K562 (cell line): ENCODE data around the gene FGGY. TPM values are rescaled to one million over a fixed set of nuclear protein-coding genes. Genes with fewer than 3 reads are reported as not detected.

Experiments used
- ATAC-seq: fragments of 200-7000 bp; cut with Tn5 transposase; 3 replicates; pipeline ENCODE4 v1.9.1; 2020; ENCODE audit warnings: moderate library complexity
- BruUV-seq: library from RNA; stranded (reverse); fragments of 400-500 nt; replicated peaks from 2 replicates; lab custom pipeline; 2021; lab: Mats Ljungman, UMichigan
- CTCF ChIA-PET: fragments of 300-600 bp; formaldehyde crosslinking; extraction: SDS; loops from one replicate; lab custom pipeline; 2021; ENCODE audit warnings: low intra/inter-chr PET ratio; lab: Yijun Ruan, JAX
- POLR2A ChIA-PET: fragments of 300-600, 350-650 bp; sonication (Branson Sonifier 250); formaldehyde crosslinking; extraction: SDS; loops from one replicate; lab custom pipeline; 2021; ENCODE audit warnings: antibody characterized with exemption, inconsistent platforms; lab: Yijun Ruan, JAX
- DNase-seq, 4 experiments: peaks; one replicate each; pipeline versions ENCODE4 v3.0.0 to v3.0.0-alpha.2; 2011 to 2018; ENCODE audit warnings: low spot score in 3 of 4, mixed read lengths in 3 of 4; ENCODE audit errors: extremely low read depth in 1 of 4
- FAIRE-seq: peaks from 2 replicates; lab custom pipeline; 2011; peaks lifted over from hg19 to GRCh38; lab: Jason Lieb, UNC
- H2AFZ ChIP-seq: 2 replicates; pipeline ENCODE4 v1.6.0; 2011; ENCODE audit warnings: low read depth, low read length, control low read depth, inconsistent platforms
- H3K27ac ChIP-seq: fragments of 200-600 bp; 3 replicates; pipeline ENCODE4 v1.8.0; 2011; ENCODE audit warnings: low read depth, mild to moderate bottlenecking, control low read depth, inconsistent platforms, low read length, moderate library complexity, mixed read lengths; ENCODE audit errors: extremely low read depth
- H3K27me3 ChIP-seq, 2 experiments: fragments of 300-600 bp in 1 of 2; 2 replicates in 1 of 2; 3 replicates in 1 of 2; pipeline versions ENCODE4 v1.6.0 to v1.8.0; 2011; ENCODE audit warnings: inconsistent platforms in 2 of 2, low read length in 2 of 2, mild to moderate bottlenecking in 1 of 2, mixed read lengths in 1 of 2, moderate library complexity in 1 of 2; ENCODE audit not compliant: control insufficient read depth in 2 of 2, insufficient read depth in 2 of 2
- H3K36me3 ChIP-seq: fragments of 300-600 bp; 3 replicates; pipeline ENCODE4 v1.8.0; 2011; ENCODE audit warnings: mild to moderate bottlenecking, low read length, inconsistent platforms; ENCODE audit not compliant: control insufficient read depth, insufficient read depth
- H3K4me1 ChIP-seq, 2 experiments: fragments of 200-600 bp in 1 of 2; replicated peaks in 1 of 2; 2 replicates in 1 of 2; 3 replicates in 1 of 2; pipeline versions ENCODE4 v1.5.1 to v1.8.0; 2011; ENCODE audit warnings: inconsistent platforms in 2 of 2, low read length in 2 of 2, mild to moderate bottlenecking in 1 of 2, mixed read lengths in 1 of 2, moderate library complexity in 1 of 2; ENCODE audit not compliant: control insufficient read depth in 2 of 2, insufficient read depth in 2 of 2
- H3K4me2 ChIP-seq: 2 replicates; pipeline ENCODE4 v1.6.1; 2011; ENCODE audit warnings: low read length, control low read depth, inconsistent platforms, mixed read lengths; ENCODE audit not compliant: insufficient read depth
- H3K4me3 ChIP-seq: fragments of 200-600 bp; sonication (generic), shearing (Covaris generic); 2 replicates; pipeline ENCODE4 v1.5.1; 2016; ENCODE audit warnings: control low read depth, inconsistent platforms
- H3K79me2 ChIP-seq: fragments of 200-600 bp; 3 replicates; pipeline ENCODE4 v1.8.0; 2011; ENCODE audit warnings: low read length, inconsistent platforms; ENCODE audit not compliant: control insufficient read depth, insufficient read depth
- H3K9ac ChIP-seq, 2 experiments: 2 replicates each; pipeline versions ENCODE4 v1.6.0 to v1.6.1; 2011; ENCODE audit warnings: low read depth in 2 of 2, low read length in 2 of 2, control low read depth in 1 of 2, inconsistent platforms in 1 of 2, mild to moderate bottlenecking in 1 of 2, mixed read lengths in 1 of 2; ENCODE audit not compliant: insufficient read depth in 1 of 2
- H3K9me1 ChIP-seq: one replicate; pipeline ENCODE4 v1.6.0; 2011; ENCODE audit warnings: inconsistent platforms, mild to moderate bottlenecking, low read length, moderate library complexity; ENCODE audit not compliant: control insufficient read depth, insufficient read depth
- H3K9me3 ChIP-seq: replicated peaks from 2 replicates; pipeline ENCODE4 v1.5.1; 2011; ENCODE audit warnings: low read depth, low read length, inconsistent platforms; ENCODE audit not compliant: control insufficient read depth, insufficient read depth
- H4K20me1 ChIP-seq: replicated peaks from 2 replicates; pipeline ENCODE4 v1.6.1; 2011; ENCODE audit warnings: low read length, inconsistent platforms, mixed read lengths; ENCODE audit not compliant: control insufficient read depth, insufficient read depth
- CC2D1A ChIP-seq: fragments of 450-650 bp; IDR thresholded peaks from 2 replicates; pipeline ENCODE4 v1.6.1; 2017; ENCODE audit warnings: mild to moderate bottlenecking
- ESRRB ChIP-seq: fragments of 250-450 bp; sonication (Bioruptor Pico); IDR thresholded peaks from 2 replicates; pipeline ENCODE4 v1.5.0; 2020; ENCODE audit warnings: mild to moderate bottlenecking, moderate library complexity, borderline replicate concordance
- FOS ChIP-seq: IDR thresholded peaks from 3 replicates; pipeline ENCODE4 v1.6.1; 2011; ENCODE audit not compliant: insufficient read length; ENCODE audit errors: extremely low read depth
- KAT7 ChIP-seq: sonication (generic); formaldehyde crosslinking; IDR thresholded peaks from 2 replicates; pipeline ENCODE4 v1.8.0; 2022; ENCODE audit warnings: missing genetic modification reagents, mild to moderate bottlenecking, borderline replicate concordance
- NCOA4 ChIP-seq: fragments of 450-650 bp; IDR thresholded peaks from 2 replicates; pipeline ENCODE4 v1.6.1; 2018; ENCODE audit warnings: mild to moderate bottlenecking; ENCODE audit not compliant: partially characterized antibody
- NFYB ChIP-seq: IDR thresholded peaks from 2 replicates; pipeline ENCODE4 v1.6.1; 2011; ENCODE audit warnings: mild to moderate bottlenecking, moderate library complexity; ENCODE audit not compliant: insufficient read length; ENCODE audit errors: extremely low read depth
- NR2C1 ChIP-seq, 2 experiments: fragments of 450-650 bp; IDR thresholded peaks; 2 replicates each; pipeline ENCODE4 v1.6.1; 2017; ENCODE audit warnings: mild to moderate bottlenecking in 2 of 2, antibody characterized with exemption in 1 of 2, inconsistent platforms in 1 of 2, missing compliant biosample characterization in 1 of 2, missing genetic modification characterization in 1 of 2
- RCOR1 ChIP-seq, 2 experiments: IDR thresholded peaks; 2 replicates each; pipeline ENCODE4 v1.6.1; 2012; ENCODE audit warnings: low read depth in 2 of 2, low read length in 2 of 2, borderline replicate concordance in 1 of 2, improper control_type of control experiment in 1 of 2
- SAFB ChIP-seq: fragments of 200-400 bp; formaldehyde crosslinking; IDR thresholded peaks from 2 replicates; pipeline ENCODE4 v1.6.1; 2017; ENCODE audit warnings: low read depth, low read length, borderline replicate concordance
- SIX5 ChIP-seq, 2 experiments: IDR thresholded peaks; 2 replicates each; pipeline ENCODE4 v1.6.1; 2011; ENCODE audit warnings: low read length in 2 of 2, borderline replicate concordance in 1 of 2, low read depth in 1 of 2, mild to moderate bottlenecking in 1 of 2, moderate library complexity in 1 of 2; ENCODE audit not compliant: insufficient read depth in 1 of 2
- SMARCC2 ChIP-seq: fragments of 450-650 bp; IDR thresholded peaks from 2 replicates; pipeline ENCODE4 v1.6.1; 2017; ENCODE audit warnings: antibody characterized with exemption, moderate library complexity, mild to moderate bottlenecking, low read depth
- TOE1 ChIP-seq, 2 experiments: fragments of 450-650 bp in 1 of 2; sonication (generic) in 1 of 2; formaldehyde crosslinking in 1 of 2; IDR thresholded peaks; 2 replicates each; pipeline versions ENCODE4 v1.7.1 to v1.8.0; 2016 to 2022; ENCODE audit warnings: borderline replicate concordance in 2 of 2, mild to moderate bottlenecking in 2 of 2, antibody characterized with exemption in 1 of 2, inconsistent platforms in 1 of 2, low read depth in 1 of 2, missing genetic modification reagents in 1 of 2, moderate library complexity in 1 of 2
- ZNF644 ChIP-seq: fragments of 200-800 bp; sonication (Bioruptor generic); IDR thresholded peaks from 2 replicates; pipeline ENCODE4 v1.6.1; 2016; ENCODE audit warnings: low read depth, missing genetic modification characterization, missing compliant biosample characterization
- ZNF668 ChIP-seq: fragments of 250-450 bp; sonication (Bioruptor Pico); IDR thresholded peaks from 2 replicates; pipeline ENCODE4 v1.8.0; 2022; ENCODE audit warnings: mild to moderate bottlenecking, inconsistent platforms
- in situ Hi-C: fragments of 300-500 bp; cut with MboI; formaldehyde crosslinking; loops from 4 replicates; pipeline ENCODE4 v1.15.0; 2018; ENCODE audit warnings: inconsistent platforms, mixed read lengths
- intact Hi-C: fragments of 100-400 bp; cut with micrococcal nuclease; formaldehyde crosslinking; loops from 2 replicates; pipeline ENCODE4 v1.14.2; 2022
- polyA plus RNA-seq, 8 experiments: library from polyadenylated mRNA; depleted of rRNA in 4 of 8; stranded (reverse) in 5 of 8; unstranded in 3 of 8; fragments of >200 nt; fragmentation: Nextera tagmentation in 2 of 8; fragmentation: Illumina TruSeq in 1 of 8; extraction: Ambion mirVana in 2 of 8; extraction: Trizol in 1 of 8; gene quantifications; 2 replicates each; pipeline versions ENCODE4 v1.2.1 to v1.2.3, GENCODE V29; 2011 to 2014; ENCODE audit warnings: inconsistent platforms in 1 of 8, missing spikeins in 1 of 8
- total RNA-seq, 7 experiments: library from RNA; depleted of rRNA in 6 of 7; stranded (reverse); fragments of >200 nt in 6 of 7; fragmentation: Illumina TruSeq in 2 of 7; extraction: Trizol in 2 of 7; gene quantifications; 2 replicates each; pipeline versions ENCODE4 v1.2.1 to v1.2.3, GENCODE V29; 2011 to 2021; ENCODE audit warnings: low replicate concordance in 1 of 7
- TF ChIP-seq, protein P1 (sequence below): sonication (generic); formaldehyde crosslinking; IDR thresholded peaks from 2 replicates; pipeline ENCODE4 v1.8.0; 2022; ENCODE audit warnings: mild to moderate bottlenecking, missing genetic modification reagents
- TF ChIP-seq, protein P2 (sequence below): fragments of 450-650 bp; formaldehyde crosslinking; IDR thresholded peaks from 2 replicates; pipeline ENCODE4 v1.4.0; 2022; ENCODE audit warnings: missing genetic modification characterization
- TF ChIP-seq, protein P3 (sequence below): IDR thresholded peaks from 2 replicates; pipeline ENCODE4 v1.6.1; 2012; ENCODE audit warnings: low read depth, low read length, improper control_type of control experiment, borderline replicate concordance

FGGY gene
- total and polyA plus RNA-seq, 9 of the 15 experiments (the other 6 are each of a cell fraction or from before 2014, with no cell fraction given), result 9.7 to 19.2 (median 12.6) TPM

DNA sequence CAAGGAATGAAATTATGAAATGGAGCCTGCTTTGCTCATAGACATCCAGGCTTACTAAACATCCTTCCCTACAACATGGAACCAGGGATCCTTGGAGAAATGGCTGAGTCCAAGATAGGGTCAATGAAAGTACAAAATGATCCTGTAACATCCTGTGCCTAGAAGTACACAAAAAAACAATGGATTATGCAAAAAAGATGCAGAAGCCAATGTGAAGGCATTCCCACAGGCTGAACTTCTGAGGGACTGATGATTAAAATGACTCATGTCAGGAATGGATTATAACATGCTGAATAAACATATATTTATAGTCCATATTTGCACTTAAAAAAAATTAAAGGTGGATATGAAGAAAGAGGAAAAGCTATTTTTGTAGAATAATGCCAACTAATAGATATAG lies 507.4 kb downstream of the FGGY start (continued):
- TF ChIP-seq SMARCC2, result no peak
- no peak for TF ChIP-seq CC2D1A
- no peak for TF ChIP-seq SIX5 (IDR thresholded peaks at IDR 0.05; ENCODE audit: borderline replicate concordance in 1 of 2, insufficient read depth in 1 of 2, low read depth in 1 of 2, low read length in 2 of 2)
- no peak for TF ChIP-seq ESRRB (CRISPR knock-in tag)
- TF ChIP-seq, protein P1, sequence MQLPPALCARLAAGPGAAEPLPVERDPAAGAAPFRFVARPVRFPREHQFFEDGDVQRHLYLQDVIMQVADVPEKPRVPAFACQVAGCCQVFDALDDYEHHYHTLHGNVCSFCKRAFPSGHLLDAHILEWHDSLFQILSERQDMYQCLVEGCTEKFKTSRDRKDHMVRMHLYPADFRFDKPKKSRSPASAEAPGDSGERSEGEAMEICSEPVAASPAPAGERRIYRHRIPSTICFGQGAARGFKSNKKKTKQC (CRISPR knock-in tag), result no peak
- TF ChIP-seq, protein P2, sequence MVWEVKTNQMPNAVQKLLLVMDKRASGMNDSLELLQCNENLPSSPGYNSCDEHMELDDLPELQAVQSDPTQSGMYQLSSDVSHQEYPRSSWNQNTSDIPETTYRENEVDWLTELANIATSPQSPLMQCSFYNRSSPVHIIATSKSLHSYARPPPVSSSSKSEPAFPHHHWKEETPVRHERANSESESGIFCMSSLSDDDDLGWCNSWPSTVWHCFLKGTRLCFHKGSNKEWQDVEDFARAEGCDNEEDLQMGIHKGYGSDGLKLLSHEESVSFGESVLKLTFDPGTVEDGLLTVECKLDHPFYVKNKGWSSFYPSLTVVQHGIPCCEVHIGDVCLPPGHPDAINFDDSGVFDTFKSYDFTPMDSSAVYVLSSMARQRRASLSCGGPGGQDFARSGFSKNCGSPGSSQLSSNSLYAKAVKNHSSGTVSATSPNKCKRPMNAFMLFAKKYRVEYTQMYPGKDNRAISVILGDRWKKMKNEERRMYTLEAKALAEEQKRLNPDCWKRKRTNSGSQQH (CRISPR knock-in tag), result no peak
- TF ChIP-seq, all 486 proteins: peak for 0

DNA sequence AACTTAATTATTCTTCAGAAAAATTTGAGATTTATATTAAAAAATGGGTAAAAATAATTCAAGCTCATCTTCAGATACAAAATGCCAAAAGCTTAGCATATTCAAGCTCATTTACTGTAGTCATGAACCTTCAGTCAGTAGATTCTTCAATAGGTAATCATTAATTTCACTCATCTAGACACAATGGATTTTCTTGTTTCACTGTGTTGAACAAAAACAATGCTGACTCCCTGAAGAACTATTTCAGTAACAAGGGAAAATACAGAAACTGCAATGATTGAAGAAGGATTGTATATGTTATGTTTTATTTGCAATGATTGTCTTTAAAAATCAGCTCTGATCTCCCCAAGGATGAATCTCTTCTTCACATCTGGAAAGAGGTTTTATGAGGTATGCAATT lies 508.7 kb downstream of the FGGY start:
- no TSS peak for BruUV-seq
- no peak for TF ChIP-seq TOE1 (IDR thresholded peaks at IDR 0.05; ENCODE audit: borderline replicate concordance)
- TF ChIP-seq TOE1 (CRISPR knock-in tag; IDR thresholded peaks at IDR 0.05; ENCODE audit: borderline replicate concordance, low read depth), result no peak
- TF ChIP-seq ZNF644 (tag), result no peak
- TF ChIP-seq NR2C1 (IDR thresholded peaks at IDR 0.05), result no peak
- TF ChIP-seq NR2C1 (tag; IDR thresholded peaks at IDR 0.05), result no peak
- no peak for TF ChIP-seq RCOR1 (IDR thresholded peaks at IDR 0.05; ENCODE audit: borderline replicate concordance in 1 of 2, low read depth in 2 of 2, low read length in 2 of 2)
- TF ChIP-seq KAT7 (CRISPR knock-in tag), result no peak
- no peak for TF ChIP-seq ZNF668 (CRISPR knock-in tag)
- no peak for TF ChIP-seq SAFB
- TF ChIP-seq NCOA4, result no peak
- no peak for TF ChIP-seq NFYB
- no peak for TF ChIP-seq FOS
- no peak for TF ChIP-seq SMARCC2
- TF ChIP-seq, protein P3, sequence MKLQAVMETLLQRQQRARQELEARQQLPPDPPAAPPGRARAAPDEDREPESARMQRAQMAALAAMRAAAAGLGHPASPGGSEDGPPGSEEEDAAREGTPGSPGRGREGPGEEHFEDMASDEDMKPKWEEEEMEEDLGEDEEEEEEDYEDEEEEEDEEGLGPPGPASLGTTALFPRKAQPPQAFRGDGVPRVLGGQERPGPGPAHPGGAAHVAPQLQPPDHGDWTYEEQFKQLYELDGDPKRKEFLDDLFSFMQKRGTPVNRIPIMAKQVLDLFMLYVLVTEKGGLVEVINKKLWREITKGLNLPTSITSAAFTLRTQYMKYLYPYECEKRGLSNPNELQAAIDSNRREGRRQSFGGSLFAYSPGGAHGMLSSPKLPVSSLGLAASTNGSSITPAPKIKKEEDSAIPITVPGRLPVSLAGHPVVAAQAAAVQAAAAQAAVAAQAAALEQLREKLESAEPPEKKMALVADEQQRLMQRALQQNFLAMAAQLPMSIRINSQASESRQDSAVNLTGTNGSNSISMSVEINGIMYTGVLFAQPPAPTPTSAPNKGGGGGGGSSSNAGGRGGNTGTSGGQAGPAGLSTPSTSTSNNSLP, result no peak

More for the DNA sequence above, 508.7 kb downstream of the FGGY start:
- ChIA-PET CTCF (no interaction called here), POLR2A (no interaction called here)
- Histone ChIP-seq H3K27me3 (no peaks in the 10 kb centered on the region), H4K20me1 (no peaks in the 10 kb centered on the region), H3K4me2 (no peak overlapping the region), H3K4me3 (no peak overlapping the region), H3K79me2 (no peaks in the 10 kb centered on the region), H3K9me3 (no peaks in the 10 kb centered on the region), H3K9ac (no peak overlapping the region), H3K9me1 (no peaks in the 10 kb centered on the region), H3K36me3 (no peaks in the 10 kb centered on the region), H3K4me1 (no peaks in the 10 kb centered on the region), H2AFZ (no peak overlapping the region), H3K27ac (no peak overlapping the region)
- FAIRE-seq, result no peak
- ATAC-seq, result no peak
- no peak for DNase-seq
- intact Hi-C loops, result no loop called here
- in situ Hi-C loops, result no loop called here
